Diencephalon (tissue), 1 donor: ENCODE data around the gene ZNF473. TPM values are rescaled to one million over a fixed set of nuclear protein-coding genes. Genes with fewer than 3 reads are reported as not detected.

Source experiments
- total RNA-seq: library from RNA; depleted of rRNA; stranded (reverse); fragments of >200 nt; gene quantifications from one replicate; pipeline ENCODE4 v1.2.3, GENCODE V29; 2014

The ZNF473 gene
- 10.4 TPM for total RNA-seq

GRCh38 chr19:50025794-50026549, at the start of gene ZNF473:
Gene ZNF473, plus strand, starts transcription at chr19:50026005. Its CDS starts 5,078 bp downstream, at chr19:50031083.

GRCh38 chr19:50025022-50025793, 597 bp upstream of the ZNF473 start, which contains the start of gene VRK3:
Gene VRK3, minus strand, starts transcription at chr19:50025372. Its CDS starts 9,210 bp downstream, at chr19:50016162.

Other genes with a start within 250 kb of the ZNF473 start
- 15.2 TPM for gene FUZ, start 212.7 kb upstream of the ZNF473 start, total RNA-seq
- 19.1 TPM for gene MED25, start 207.7 kb upstream of the ZNF473 start, total RNA-seq
- gene PTOV1, start 174.8 kb upstream of the ZNF473 start, total RNA-seq: 113 TPM
- gene PNKP, start 158.4 kb upstream of the ZNF473 start, total RNA-seq: 26.3 TPM
- gene AKT1S1, start 148.7 kb upstream of the ZNF473 start, total RNA-seq: 5.1 TPM
- gene TBC1D17, start 148.3 kb upstream of the ZNF473 start, total RNA-seq: 9.7 TPM
- gene IL4I1, start 129.1 kb upstream of the ZNF473 start, total RNA-seq: 0.23 TPM
- 7.6 TPM for gene ATF5, start 96.8 kb upstream of the ZNF473 start, total RNA-seq
- 18.2 TPM for gene NUP62, start 96.5 kb upstream of the ZNF473 start, total RNA-seq
- gene SIGLEC11, start 64.8 kb upstream of the ZNF473 start, total RNA-seq: 0.23 TPM
- 27.5 TPM for gene VRK3, start 633 bp upstream of the ZNF473 start, total RNA-seq
- gene IZUMO2, start 137.3 kb downstream of the ZNF473 start, total RNA-seq: not detected
- 4.4 TPM for gene MYH14, start 177.6 kb downstream of the ZNF473 start, total RNA-seq